ENCODE data around the gene PDE4D.

PDE4D gene

DNA sequence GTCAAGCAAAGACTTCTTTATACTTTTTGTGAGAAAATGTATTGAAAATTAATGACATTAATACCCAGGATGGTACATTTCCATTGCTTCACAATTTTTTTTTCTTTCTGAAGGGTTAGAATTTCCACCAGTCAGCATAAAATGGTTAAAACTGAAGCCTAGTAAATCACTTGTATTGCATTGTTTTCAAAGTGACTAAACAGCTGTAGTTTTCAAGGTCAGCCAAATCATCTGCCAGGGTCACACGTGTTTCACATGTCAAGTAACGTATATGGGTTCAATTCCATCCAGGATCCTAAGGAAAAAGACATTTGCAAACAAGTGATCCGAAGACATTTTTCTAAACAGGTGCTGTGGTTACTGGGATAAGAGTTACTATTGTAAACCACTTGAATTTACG, 736.5 kb downstream of the PDE4D start:
- DNase-seq, result no peak

DNA sequence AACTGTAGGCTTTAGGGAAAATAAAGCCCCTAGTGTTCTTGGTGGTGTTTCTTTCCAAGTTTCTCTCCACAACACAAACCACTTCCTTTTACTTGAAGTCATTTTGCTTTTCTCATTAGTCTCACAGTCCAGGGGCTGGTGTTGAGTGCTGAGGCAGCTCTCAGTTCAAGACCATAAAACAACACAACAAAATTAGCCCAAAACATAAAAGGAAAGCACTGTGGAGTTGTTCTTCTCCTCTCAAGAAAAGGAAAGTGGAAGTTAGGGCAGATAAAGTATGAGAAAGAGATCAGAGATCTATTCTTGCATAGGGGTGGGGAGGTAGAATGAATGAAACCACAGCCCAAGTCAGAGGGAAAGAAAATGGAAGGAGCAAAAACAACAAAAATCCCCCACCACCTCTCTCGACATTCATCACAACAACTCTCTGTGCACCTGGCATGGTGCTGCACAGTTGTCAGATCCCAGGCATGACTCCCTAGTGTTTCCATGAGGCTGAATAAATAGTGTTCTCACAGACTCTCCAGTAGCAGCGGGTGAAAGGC, 740.8 kb downstream of the PDE4D start:
- DNase-seq, result no peak

DNA sequence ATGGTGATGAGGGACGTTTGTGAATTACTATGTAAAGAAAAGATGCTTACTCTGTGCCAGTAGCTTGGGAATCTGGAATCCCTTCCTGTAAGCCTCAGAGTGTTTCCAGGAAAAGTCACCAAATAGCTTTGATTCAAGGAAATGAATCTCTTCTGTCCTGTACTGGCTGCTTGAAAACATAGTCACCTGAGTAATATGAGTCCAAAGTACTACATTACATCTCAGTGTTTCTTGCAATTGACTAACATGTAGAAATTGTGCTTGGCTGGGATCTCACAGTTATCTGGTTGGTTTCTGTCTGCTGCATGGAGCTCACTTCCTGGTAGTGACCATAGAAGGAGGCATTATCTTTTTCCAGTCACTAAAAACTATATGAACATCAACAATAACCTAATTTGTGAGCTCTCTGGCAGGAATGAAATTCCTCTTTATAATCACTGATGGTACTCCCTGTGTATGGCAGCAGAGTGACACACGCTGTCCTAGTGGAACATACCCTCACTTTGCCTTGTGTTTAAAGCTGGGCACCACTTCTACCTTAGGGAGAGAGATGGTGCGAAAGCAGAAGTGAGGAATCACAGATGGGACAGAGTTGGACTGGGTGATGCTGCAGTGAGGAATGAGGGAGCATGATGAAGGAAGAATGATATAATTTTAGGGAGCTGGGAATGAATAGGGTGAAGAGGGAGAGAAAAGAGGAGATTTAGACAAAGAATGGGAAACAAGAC, 742.2 kb downstream of the PDE4D start:
- no peak for DNase-seq

DNA sequence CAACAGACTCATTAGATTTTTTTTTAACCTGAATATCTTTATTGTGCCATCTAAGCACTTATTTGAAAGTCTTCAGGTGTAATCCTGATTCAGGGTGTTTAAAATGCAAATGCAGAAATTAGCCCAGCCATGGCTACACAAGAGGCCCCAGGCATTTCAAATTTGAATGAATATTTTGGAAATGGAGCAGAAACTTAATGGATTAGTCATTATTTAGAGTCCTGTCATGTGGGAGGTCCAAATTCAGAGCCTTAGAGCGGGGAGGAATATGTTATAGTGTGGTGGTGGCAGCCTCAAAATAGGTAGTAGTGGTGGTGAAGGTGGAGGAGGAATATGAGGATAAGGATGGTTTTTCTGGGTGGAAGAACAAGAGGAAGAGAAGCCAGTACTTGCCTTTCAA, 743.7 kb downstream of the PDE4D start:
- no peak for DNase-seq

DNA sequence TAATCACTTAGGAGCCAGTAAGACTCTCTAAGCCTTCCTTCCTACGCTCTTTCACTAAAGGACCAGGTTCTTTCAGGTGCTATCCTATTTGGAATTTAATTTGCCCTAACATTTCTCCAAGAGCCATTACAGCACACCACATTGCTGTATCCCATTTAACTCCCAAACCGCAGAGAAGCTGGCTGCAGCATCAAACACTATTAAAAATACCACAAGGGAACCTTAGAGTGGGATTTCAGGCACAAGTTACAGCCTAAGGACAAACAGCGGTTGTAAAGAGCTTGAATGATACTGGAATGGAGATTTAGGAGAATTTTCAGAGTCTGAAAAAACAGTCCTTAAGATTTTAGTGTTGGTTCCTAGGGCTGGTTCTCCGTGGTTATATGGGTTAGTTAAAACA, 744.3 kb downstream of the PDE4D start:
- DNase-seq, result peak; percentile 68

DNA sequence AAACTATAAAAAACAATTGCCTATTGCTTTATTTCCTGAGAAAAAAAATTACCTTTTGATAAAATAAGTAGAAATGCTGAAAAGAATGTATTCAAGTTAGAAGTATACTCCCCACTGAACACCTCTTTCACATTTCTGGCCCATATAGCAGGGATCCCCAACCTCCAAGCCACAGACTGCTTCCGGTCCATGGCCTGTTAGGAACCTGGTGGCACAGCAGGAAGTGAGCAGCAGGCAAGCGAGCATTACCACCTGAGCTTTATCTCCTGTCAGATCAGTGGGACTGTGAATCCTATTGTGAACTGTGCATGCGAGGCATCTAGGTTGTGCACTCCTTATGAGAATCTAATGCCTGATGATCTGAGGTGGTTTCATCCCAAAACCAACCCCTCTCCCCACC, 746.8 kb downstream of the PDE4D start:
- DNase-seq, result no peak

DNA sequence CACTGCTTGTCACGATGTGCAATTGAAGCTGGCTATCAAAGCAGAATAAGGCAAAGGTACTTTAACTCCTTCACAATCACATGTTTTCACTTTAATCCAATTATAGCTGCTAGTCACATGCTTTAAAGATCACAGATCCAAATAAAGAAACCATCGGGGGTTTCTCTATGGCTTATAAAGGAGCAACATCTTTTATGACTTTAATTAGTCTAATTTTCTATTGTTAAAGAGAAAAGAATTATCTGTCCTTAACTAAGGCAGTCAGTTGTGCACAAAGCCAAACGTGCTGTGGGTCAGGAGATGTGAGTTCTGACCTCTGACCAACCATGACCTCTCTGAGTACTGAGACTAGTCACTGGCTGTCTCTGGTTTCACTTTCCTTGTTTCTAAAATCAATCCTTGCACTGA, 749.6 kb downstream of the PDE4D start:
- no peak for DNase-seq

DNA sequence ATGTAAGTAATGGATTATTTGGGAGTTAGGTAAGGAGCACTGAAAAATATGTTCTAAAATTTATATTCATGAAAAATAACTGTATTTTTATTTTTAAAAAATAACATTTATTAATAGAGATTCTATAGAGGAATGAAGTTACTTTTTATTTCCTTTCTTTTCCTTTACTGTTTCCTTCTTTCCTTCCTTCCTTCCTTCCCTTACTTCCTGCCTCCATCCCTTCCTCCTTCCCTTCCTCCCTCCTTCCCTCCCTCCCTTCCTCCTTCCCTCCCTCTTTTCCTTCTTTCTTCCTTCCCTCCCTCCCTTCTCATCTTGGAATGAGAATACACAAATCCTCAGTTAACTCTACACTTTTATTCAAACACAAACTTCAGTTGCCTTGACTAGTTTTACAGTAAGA, 750.6 kb downstream of the PDE4D start:
- no peak for DNase-seq

DNA sequence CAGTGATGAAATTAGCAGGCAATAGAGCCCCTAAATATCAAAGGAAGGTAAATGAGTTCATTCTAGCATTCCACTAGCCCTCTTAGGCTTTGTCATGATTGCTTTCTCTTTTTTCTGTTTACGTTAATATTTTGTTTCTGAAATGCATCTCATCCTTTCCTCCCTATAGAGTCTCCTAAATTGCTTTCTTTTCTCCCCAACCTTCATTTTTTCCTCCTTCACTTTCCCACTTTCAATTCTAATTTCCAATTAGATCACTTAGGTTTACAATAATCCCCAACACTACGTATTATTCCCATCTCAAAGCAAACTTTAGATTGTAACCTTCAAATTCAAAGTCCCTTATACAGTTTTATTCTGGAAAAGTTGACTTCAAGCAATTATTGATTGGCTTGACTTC, 751.4 kb downstream of the PDE4D start:
- DNase-seq, result no peak

DNA sequence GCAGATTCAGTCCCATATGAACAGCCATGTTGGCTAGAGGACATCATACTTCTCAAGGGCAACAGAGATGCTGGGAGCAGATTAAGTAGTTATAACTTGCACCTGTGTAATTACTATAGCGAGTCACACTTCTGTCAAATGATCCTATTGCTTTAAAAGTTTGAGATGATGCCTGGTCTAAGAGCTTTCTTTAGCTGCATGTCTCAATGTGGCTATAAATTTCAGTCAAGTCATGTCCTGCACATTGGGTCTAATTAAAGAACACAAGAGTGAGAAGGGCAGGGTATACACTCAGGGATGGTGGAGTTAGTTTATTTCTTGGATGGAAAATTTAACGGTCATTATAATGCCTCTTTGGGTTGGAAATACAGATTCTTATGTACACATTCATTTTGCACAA, 753.4 kb downstream of the PDE4D start:
- no peak for DNase-seq

DNA sequence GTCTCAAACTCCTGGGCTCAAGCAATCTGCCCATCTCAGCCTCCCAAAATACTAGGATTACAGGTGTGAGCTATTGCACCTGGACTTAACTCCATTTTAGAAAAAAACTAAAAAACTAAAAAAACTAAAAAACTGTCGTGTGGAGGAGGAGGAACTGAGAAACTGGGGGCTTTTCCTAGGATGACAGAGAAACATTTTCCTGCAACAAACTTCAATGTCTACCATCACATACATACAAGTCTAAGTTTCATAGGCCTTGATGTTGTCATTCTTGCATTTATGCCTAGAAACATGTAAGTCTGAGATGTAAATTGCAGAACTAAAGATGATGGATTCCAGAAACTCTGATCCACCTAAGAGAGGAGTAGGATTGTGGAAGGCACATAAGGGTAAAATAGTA, 753.8 kb downstream of the PDE4D start:
- no peak for DNase-seq

DNA sequence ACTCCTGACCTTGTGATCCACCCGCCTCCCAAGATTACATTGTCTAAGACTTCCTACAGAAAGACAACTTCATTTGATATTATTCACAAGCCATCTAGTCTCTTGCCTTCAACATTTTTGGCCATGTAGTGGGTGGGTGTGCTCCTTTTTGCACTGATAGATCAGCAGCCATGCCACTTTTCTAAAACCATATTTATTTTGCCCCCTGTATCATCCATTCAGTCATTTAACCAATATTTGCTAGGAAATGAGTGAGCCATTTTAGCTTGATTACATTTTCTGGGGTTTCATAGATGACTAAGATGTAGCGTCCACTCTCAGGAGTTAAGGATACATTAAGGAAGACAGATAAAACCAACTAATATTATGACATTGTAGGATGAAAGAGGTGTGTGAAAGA, 755.0 kb downstream of the PDE4D start:
- no peak for DNase-seq

DNA sequence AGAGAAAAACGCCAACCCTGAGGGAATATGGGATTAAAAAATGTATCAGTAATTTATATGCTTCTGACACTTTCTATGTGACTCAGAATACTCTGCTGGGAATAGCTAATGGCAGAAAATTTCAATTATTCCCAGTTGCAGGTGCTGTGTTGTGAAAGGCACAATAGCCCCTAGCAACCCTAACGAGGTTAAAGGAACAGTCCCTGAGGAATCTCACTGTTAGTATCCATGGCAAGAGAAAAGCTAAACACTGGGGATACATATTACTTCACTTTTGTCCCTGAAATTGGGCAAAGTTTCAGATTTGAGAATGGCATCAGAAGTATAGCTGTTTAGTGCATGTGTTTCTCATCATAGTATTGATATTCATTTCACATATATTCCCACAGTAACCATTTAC, 755.7 kb downstream of the PDE4D start:
- DNase-seq, result no peak

DNA sequence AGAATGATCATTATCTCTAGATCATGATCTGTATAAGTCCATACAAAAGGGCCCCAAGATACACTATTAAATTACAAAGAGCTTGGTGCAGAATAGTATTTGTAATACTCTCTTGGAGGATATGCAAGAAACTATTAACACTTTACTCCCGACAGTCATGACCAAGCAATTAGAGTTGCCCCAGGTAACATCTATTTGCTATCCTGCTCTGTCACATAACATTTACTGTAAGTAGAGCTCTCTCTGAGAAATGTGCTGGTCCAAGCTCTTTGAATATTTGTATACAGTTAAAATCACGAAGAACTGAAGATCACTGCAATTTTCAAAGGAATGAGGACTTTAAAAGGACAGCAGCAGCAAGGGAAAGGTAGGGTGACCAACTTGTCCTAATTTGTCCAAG, 757.0 kb downstream of the PDE4D start:
- no peak for DNase-seq

DNA sequence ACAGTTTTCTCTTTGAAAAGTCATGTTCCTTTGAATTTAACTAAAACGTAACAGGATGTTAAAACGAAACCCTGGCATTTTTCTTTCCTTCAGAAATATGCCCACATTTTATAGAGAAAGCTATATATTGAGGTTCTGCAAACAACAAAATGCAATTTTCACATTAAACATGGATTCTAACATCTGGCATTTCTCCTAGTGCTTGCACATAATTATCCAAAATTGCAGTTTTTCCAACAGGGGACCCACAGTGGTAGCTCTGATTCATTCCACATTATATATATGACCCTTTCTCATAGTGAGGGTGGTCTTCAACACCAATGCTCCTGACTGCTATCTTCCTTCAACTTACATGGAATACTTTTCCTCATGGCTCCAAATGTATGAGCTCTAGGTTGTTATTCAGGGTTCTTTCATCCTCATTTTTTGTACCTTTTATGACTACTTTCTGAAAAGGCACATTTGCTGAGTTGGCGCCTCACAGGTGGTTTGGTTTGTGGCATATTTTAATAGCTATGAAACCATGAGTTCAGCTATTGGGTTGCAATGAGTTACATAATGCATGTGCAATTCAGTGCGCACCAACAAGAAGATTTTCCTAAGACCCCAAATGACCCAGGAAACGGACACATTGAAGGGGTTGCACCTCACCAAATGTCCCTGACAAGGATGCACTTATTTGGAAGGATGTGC, 758.9 kb downstream of the PDE4D start:
- no peak for DNase-seq

DNA sequence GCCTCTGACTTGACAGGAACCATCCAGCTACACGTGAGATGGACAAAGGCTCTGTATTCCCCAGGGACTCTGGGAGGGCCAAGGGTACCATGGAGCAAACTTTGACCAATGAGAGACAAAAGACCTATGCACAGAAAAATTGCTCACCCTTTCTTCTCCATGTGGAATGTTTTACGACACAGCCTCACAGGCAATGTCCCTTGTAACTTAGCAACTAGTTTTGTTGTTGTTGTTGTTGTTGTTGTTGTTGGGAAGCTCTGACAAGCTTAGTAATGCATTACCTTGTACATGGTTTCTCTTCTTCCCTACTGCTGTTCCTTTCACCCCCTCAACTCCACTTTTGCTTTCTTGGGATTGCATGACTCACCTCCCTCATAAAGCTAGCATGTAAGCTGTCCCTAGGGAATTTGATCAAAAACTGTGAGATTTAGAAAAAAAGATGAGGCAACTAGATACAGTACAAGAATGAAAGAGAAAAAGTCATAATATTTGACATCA, 759.7 kb downstream of the PDE4D start:
- no peak for DNase-seq

DNA sequence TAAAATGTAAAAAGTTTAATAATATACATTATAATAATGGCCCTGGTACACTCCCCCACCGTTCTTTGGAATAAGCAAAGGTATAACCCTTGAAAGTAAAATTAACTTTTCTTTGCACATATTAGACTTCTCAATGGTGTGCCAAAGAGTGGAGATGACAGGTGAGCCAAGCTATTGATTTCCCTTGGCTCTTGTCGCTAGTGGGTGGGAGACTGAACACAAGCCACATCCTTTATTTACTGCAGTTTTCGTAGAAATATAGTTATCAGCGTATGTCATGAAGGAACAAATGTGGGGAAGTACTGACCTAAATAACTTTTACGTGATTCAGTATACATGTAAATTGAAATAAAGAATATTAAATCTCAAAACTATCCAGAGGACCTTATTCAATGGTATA, 761.4 kb downstream of the PDE4D start:
- no peak for DNase-seq

DNA sequence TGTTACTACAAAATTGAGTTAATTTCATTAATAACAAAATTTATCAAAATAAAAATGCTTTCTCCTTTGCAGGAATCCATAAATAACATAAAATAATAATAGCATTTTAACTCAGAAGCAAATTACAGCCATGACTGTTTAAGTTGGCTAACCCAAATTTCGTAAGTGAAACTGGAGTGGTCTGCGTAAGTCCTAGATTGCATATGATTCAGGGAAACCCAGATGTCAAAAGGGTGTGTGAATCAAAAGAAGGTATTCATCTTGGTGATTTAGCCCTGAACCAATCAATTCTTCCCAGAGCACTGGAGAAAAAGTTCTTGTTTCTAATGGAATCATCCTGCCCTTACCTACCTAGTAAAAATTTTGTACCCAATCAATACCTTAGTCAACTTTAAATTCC, 763.1 kb downstream of the PDE4D start:
- DNase-seq, result no peak

DNA sequence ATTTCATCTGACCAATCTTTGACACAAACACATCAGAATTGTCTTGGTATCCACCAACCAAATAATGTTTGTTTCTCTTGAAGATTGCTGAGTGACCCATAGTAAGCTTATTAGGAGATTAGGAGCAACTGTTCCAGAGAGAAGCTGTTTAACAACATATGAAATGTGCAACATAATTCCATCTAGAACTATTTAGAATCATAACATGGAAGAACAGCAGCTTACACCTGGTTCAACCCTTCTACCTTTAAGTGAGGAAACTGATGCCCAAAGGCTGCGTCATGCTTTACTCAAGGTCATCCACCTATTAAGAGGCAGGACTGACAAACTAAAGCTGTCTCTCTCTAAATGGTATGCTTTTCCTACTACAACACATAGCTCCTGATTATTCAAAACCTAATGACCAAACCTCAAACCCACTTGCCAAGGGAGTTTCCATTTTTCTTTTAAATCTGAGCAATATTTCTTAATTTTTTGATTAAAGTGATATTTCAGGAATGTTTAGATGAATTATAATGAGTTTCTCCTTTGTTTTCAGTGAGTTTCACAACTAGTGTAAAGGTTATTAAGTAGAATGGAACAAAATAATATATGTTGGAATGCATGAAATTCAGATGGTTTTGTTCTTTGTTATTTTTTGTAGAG, 764.8 kb downstream of the PDE4D start:
- no peak for DNase-seq

DNA sequence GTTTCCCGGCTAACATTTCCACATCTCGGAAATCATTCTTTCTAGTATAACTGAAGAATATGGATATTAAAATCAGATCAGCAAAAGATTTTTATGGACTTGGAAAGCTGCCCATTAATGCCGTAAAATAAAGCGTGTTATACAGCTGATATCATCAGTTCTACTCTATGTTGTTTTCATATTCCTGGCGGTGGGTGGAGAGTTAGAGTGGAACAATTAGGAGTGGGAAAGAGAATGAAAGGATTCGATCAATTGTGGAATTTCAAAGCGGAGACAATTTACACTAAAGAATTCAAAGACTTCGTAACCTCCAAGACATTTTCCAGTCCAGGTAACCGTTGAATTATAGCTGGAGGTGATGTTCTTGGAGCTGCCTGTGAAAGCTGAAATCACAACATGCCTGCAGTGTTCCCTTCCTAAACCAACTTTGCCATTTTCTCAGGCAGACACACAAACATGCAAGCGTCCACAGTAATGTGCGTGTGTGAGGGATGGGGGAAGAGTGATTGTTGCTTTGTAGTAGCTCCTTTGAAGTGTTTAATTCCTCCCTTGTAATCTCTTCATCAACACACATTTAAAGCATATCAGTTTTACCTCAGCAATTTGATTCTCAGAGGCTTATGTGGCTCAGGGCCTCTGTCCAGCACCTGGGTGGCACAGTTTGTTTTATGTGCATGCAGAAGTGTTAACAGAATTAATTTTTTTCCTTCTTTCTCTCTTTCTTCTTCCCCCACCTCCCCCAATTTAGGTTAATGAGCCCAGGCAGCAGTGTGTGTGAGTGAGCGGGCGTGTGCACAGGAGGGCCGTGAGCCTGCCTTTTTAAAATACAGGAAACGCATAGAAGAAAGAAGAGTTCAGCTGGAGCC, 766.6 kb downstream of the PDE4D start:
- DNase-seq, result peak; percentile 12

DNA sequence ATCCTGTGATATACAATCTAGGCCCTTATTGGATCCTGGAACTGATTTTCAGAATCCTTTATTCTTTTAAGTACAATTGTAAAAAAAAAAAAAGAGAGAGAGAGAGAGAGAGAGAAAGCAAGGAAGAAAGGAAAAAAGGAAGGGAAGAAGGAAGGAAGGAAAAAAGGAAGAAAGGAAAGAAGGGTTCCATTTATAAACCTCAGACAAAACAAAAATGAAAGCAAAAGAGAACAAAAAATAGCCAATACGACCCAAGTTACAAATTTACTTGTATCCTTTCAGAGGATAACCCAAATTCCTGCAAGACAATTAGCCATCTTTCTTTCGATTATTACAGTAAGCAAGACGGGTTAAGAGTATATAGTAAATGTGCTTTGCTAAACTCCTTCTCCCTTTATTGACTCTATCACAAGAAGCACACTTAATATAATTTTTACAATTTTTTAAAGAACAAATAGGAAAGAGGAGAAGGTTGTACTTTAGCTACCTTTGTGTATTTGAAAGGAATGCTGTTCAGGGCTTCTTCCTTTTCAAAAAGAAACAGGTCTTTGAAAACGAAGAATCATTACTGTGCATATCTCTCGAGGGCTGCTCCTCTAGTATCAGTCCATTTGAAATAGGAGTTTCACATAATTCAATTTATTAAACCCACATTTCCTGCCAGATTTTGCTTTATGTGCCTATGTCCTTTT, 767.4 kb downstream of the PDE4D start:
- DNase-seq, result no peak

Data from DMS79 treated with DMSO at 0.1 percent for 48 hours (cell line).